Mononuclear cell (primary cell): Measurements from ENCODE around the gene C1orf122. TPM values are rescaled to one million over a fixed set of nuclear protein-coding genes. Genes with fewer than 3 reads are reported as not detected.

Experiments used
- H3K27me3 ChIP-seq: 2 replicates; pipeline ENCODE4 v1.6.0; 2011; ENCODE audit warnings: low read length, control low read depth; ENCODE audit not compliant: insufficient read depth
- H3K4me1 ChIP-seq: 2 replicates; pipeline ENCODE4 v1.5.1; 2011; ENCODE audit warnings: mild to moderate bottlenecking, low read length, control low read depth; ENCODE audit not compliant: insufficient read depth
- H3K4me3 ChIP-seq: 2 replicates; pipeline ENCODE4 v1.5.1; 2011; ENCODE audit warnings: mild to moderate bottlenecking, low read length, moderate library complexity
- H3K9me3 ChIP-seq: 2 replicates; pipeline ENCODE4 v1.5.1; 2011; ENCODE audit warnings: low read depth, mild to moderate bottlenecking, control low read depth, low read length
- total RNA-seq: library from RNA; depleted of rRNA; stranded (reverse); fragments of >200 nt; gene quantifications from one replicate; pipeline ENCODE4 v1.2.3, GENCODE V29; 2012

C1orf122 gene
- total RNA-seq, 1 donor: 8.5 TPM

DNA sequence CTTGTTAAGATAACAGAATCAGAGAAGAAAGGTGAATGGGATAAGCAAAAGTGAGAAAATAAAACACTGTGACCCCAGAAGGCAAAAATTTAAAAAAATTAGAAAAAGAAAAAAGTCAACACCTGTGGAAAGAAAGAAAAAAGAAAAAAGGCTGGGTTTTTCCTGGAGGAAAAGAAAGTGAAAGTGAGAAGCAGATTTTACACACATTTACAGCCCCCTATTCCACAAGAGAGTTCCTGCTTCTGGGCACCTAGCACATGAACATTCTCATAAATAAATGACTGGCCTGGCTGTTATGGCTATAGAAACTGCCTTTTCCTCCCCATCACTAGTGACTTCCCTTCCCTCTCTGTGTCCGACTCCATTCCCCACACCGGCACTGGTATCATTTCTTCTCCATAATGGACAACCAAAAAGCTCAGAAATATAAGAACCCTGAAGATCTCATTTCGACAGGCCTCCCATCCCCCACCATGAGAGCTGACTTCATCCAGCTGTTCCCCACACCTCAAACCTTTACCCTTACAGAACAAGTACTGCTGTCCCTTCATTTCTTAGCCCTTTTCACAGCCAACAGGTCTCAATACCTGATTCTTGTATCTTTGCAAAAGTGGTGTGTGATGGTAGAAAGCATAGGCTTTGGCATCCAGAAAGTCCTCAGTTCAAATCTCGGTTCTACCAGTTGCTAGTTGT lies 39.2 kb downstream of the C1orf122 start:
- Histone ChIP-seq H3K4me3 (no peak overlapping the region), H3K4me1 (peaks cover 91% of the 10 kb centered on the region)

DNA sequence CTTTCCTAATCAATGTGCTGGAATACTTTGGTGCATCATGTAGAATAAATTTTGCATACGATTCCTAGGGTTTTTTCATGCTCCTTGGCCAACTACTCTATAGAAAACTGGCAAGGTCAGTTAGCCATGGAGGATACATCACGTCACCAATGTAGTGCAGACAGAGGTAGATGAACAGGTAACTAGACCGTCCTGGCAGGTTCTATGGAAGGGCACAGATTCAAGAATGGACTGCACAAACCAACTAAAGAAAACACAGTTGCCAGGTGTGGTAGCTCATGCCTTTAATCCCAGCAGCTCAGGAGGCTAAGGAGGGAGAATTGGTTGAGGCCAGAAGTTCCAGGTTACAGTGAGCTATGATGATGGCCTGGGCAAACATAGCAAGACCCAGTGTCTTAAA lies 41.9 kb downstream of the C1orf122 start:
- Histone ChIP-seq H3K4me1 (peaks cover 99% of the 10 kb centered on the region), H3K9me3 (no peaks in the 10 kb centered on the region), H3K4me3 (no peak overlapping the region), H3K27me3 (no peaks in the 10 kb centered on the region)

More for the DNA sequence above, 39.2 kb downstream of the C1orf122 start:
- Histone ChIP-seq H3K27me3 (no peaks in the 10 kb centered on the region), H3K9me3 (no peaks in the 10 kb centered on the region)

DNA sequence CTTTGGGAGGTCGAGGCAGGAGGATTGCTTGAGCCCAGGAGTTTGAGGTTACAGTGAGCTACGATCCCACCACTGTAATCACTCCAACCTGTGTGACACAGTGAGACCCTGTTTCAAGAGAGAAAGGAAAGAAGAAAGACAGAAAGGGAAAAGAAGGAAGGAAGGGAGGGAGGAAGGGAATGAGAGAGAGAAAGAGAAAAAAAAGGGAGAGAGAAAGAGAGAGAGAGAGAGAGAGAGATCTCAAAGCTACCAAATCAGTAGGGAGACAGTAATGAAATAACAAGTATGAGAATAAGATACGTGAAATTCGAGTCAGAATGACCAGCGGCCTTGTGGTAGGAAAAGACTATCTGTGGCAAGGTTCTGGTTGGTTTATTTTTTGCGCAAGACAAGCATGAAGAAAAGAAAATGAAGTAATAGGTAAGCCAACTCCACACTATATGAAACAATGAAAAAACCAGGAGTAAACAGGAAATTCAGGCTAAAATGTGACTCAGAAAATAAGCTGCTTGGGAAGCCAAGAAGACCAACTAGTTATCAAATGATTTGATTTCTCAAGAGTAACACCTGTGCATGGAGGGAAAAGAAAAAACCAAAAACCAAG lies 42.9 kb downstream of the C1orf122 start:
- peaks cover 99% of the 10 kb centered on the region for H3K4me1 ChIP-seq
- H3K4me3 ChIP-seq: no peak overlapping the region
- H3K9me3 ChIP-seq: no peaks in the 10 kb centered on the region
- no peaks in the 10 kb centered on the region for H3K27me3 ChIP-seq

DNA sequence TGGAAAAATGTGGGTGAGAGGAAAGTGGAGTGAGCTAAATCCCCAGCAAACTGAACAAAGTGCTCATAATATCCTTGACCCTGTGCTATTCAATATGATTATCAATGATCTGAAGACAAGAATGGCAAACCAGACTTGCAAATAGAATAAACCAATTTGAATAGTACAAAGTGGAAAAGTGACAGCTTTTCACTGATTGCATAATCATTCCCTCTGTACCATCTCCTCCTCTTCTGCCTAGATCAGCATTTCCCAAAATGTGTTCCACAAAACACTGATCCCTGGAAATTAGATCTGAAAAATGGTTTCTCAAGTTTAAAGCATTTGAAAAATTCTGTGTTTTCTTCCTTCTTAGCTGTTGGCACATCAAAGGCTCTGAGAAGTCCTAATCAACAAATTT lies 43.7 kb downstream of the C1orf122 start:
- Histone ChIP-seq H3K4me3 (no peak overlapping the region), H3K27me3 (no peaks in the 10 kb centered on the region), H3K9me3 (no peaks in the 10 kb centered on the region), H3K4me1 (peaks cover 100% of the 10 kb centered on the region)

DNA sequence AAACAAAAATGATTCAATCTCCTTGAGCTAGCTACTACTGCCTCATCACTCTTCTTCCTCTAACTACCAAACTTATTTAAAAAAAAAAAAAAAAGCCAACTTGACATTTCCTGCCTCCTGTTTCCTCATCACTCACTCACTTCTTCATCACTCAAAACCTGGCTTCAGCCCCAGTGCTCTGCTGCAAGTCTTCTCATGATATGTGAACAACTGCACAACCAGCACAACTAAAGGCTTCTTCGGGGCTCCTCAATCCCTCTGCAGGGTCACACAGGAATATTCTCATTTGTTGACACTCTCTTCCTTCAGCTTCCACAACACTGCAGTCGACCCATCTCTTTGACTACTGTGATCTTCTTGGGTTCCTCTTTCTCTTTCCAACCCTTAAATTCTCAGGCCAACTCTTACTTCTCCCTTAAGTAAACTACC lies 44.2 kb downstream of the C1orf122 start:
- Histone ChIP-seq H3K9me3 (no peaks in the 10 kb centered on the region), H3K4me1 (peaks cover 100% of the 10 kb centered on the region), H3K4me3 (no peak overlapping the region), H3K27me3 (no peaks in the 10 kb centered on the region)

DNA sequence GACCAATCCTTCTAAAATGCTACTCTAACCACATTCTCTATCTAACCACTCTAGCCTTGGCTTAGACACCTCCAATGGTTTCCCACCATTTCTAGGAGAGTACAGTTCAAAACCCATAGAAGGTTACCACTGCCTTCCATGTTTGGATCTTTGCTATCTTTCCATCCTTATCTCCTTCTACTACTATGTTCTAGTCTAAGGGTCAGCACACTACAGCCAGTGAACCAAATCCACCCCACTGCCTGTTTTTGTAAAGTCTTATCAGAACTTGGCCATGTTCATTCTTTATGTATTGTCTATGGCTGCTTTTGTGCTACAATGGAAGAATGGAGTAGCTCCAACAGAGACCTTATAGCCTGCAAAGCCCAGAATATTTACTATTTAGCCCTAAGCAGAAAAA lies 45.6 kb downstream of the C1orf122 start:
- Histone ChIP-seq H3K4me1 (peaks cover 100% of the 10 kb centered on the region), H3K9me3 (no peaks in the 10 kb centered on the region), H3K4me3 (no peak overlapping the region), H3K27me3 (no peaks in the 10 kb centered on the region)

DNA sequence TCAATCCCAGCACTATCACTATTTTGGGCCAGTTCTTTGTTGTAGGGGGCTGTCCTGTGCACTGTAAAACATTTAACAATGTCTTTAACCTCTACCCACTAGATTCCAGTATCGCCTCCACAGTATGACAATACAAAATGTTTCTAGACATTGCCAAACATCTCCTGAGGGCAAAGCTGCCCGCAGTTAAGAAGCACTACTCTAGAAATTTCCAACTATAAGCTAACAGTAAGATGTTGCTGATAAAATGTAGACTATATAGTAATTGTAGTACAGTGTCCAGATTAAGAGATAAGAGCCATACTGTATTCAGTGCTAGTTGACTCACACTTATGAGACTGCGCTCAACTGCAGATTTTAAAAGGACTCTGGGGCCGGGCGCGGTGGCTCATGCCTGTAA lies 46.8 kb downstream of the C1orf122 start:
- Histone ChIP-seq H3K4me1 (peaks cover 97% of the 10 kb centered on the region), H3K27me3 (no peaks in the 10 kb centered on the region), H3K4me3 (no peak overlapping the region), H3K9me3 (no peaks in the 10 kb centered on the region)

Other genes starting within 250 kb of the C1orf122 start
- 49.3 TPM for gene GNL2, start 211.9 kb upstream of the C1orf122 start, total RNA-seq
- not detected for gene RSPO1, start 172.9 kb upstream of the C1orf122 start, total RNA-seq
- gene CDCA8, start 115.3 kb upstream of the C1orf122 start, total RNA-seq: 0.31 TPM
- not detected for gene EPHA10, start 42.7 kb upstream of the C1orf122 start, total RNA-seq
- 0.42 TPM for gene MANEAL, start 13.9 kb upstream of the C1orf122 start, total RNA-seq
- 22.2 TPM for gene YRDC, start 418 bp downstream of the C1orf122 start, total RNA-seq
- 8.2 TPM for gene MTF1, start 51.8 kb downstream of the C1orf122 start, total RNA-seq
- 18.6 TPM for gene INPP5B, start 139.3 kb downstream of the C1orf122 start, total RNA-seq
- 65.1 TPM for gene SF3A3, start 182.2 kb downstream of the C1orf122 start, total RNA-seq
- gene FHL3, start 197.7 kb downstream of the C1orf122 start, total RNA-seq: 8.3 TPM
- 18.2 TPM for gene UTP11, start 204.9 kb downstream of the C1orf122 start, total RNA-seq
- gene POU3F1, start 239.0 kb downstream of the C1orf122 start, total RNA-seq: 0.10 TPM